Activated CD4-positive, alpha-beta memory T cell treated with anti-CD3 and anti-CD28 coated beads, Interleukin-2, amount 10 ng/mL, durations not matched to agents 7 days and 5 days (primary cell): ENCODE data around the gene APOBR. TPM values are rescaled to one million over a fixed set of nuclear protein-coding genes. Genes with fewer than 3 reads are reported as not detected.
"Not testable (repeated sequence)": the region's sequence is repeated elsewhere in the genome, so short reads cannot be mapped to it uniquely, and the experiment has no call there.

Source experiments
- CTCF ChIA-PET: fragments of 350-600 bp; sonication (Branson Sonifier 250); formaldehyde crosslinking; loops from one replicate; lab custom pipeline; 2021; ENCODE audit warnings: antibody characterized with exemption, inconsistent platforms; lab: Charles Lee
- POLR2A ChIA-PET: fragments of 350-600 bp; sonication (Branson Sonifier 250); formaldehyde crosslinking; loops from one replicate; lab custom pipeline; 2021; ENCODE audit warnings: antibody characterized with exemption; lab: Charles Lee
- DNase-seq: peaks from one replicate; pipeline ENCODE4 v3.0.0-alpha.2; 2020
- H3K27ac Mint-ChIP-seq: one replicate; pipeline ENCODE4 v1.8.0; 2021; ENCODE audit warnings: mild to moderate bottlenecking, mixed read lengths
- H3K27me3 Mint-ChIP-seq: one replicate; pipeline ENCODE4 v1.8.0; 2021; ENCODE audit warnings: mixed read lengths
- H3K36me3 Mint-ChIP-seq: one replicate; pipeline ENCODE4 v1.8.0; 2021; ENCODE audit warnings: low read depth, mixed read lengths
- H3K4me1 Mint-ChIP-seq: one replicate; pipeline ENCODE4 v1.8.0; 2021; ENCODE audit warnings: mixed read lengths
- H3K4me3 Mint-ChIP-seq: one replicate; pipeline ENCODE4 v1.8.0; 2021; ENCODE audit warnings: mild to moderate bottlenecking, mixed read lengths
- H3K9me3 Mint-ChIP-seq: one replicate; pipeline ENCODE4 v1.8.0; 2021; ENCODE audit warnings: mixed read lengths
- total RNA-seq, 2 experiments: library from RNA; stranded (reverse); gene quantifications; one replicate each; pipeline ENCODE4 v1.2.3, GENCODE V29; 2021

Gene APOBR
- total RNA-seq, 2 experiments from 2014 or later, result 20.9 TPM

- H3K27ac Mint-ChIP-seq, result peak overlapping the region; percentile 100
- no peaks in the 10 kb centered on the region for H3K9me3 Mint-ChIP-seq
- H3K4me1 Mint-ChIP-seq, result peaks cover 66% of the 10 kb centered on the region
- H3K27me3 Mint-ChIP-seq, result no peaks in the 10 kb centered on the region
- ChIA-PET POLR2A (interaction anchor here (1.1 to 2.2 kb wide), 5 partner anchors 11 to 215 kb away, joined by 4 to 9 read pairs (median 7); partner anchors contain the start of gene SGF29), CTCF (interaction anchor here (0.7 kb wide), 1 partner anchor 16 kb away, joined by 4 read pairs; no protein-coding TSS in a partner anchor)
- H3K4me3 Mint-ChIP-seq, result peak overlapping the region; percentile 97
- peaks cover 47% of the 10 kb centered on the region for H3K36me3 Mint-ChIP-seq
- no peak for DNase-seq
Observed at GRCh38 chr16:28492511-28492910, 1.9 kb upstream of the APOBR start.

- POLR2A ChIA-PET, result interaction anchor here (0.7 to 2.3 kb wide), 7 partner anchors 12 to 284 kb away, joined by 3 to 14 read pairs (median 6); partner anchors contain the start of genes NPIPB7 and SGF29
- H3K9me3 Mint-ChIP-seq, result no peaks in the 10 kb centered on the region
- CTCF ChIA-PET, result no interaction called here
- DNase-seq, result no peak
- no peaks in the 10 kb centered on the region for H3K27me3 Mint-ChIP-seq
- peak overlapping the region; percentile 97 for H3K4me3 Mint-ChIP-seq
- peaks cover 47% of the 10 kb centered on the region for H3K36me3 Mint-ChIP-seq
- H3K27ac Mint-ChIP-seq, result peak overlapping the region; percentile 98
- H3K4me1 Mint-ChIP-seq, result peaks cover 63% of the 10 kb centered on the region
Observed at GRCh38 chr16:28495098-28495793, 803 bp downstream of the APOBR start.

- H3K4me3 Mint-ChIP-seq, result peak overlapping the region; percentile 97
- H3K27ac Mint-ChIP-seq, result peak overlapping the region; percentile 98
- ChIA-PET CTCF (no interaction called here), POLR2A (interaction anchor here (2.3 kb wide), 2 partner anchors 17 to 58 kb away, joined by 9 to 14 read pairs; partner anchors contain the start of gene SGF29)
- no peak for DNase-seq
- H3K4me1 Mint-ChIP-seq, result peaks cover 65% of the 10 kb centered on the region
- H3K36me3 Mint-ChIP-seq, result peaks cover 48% of the 10 kb centered on the region
- no peaks in the 10 kb centered on the region for H3K27me3 Mint-ChIP-seq
- no peaks in the 10 kb centered on the region for H3K9me3 Mint-ChIP-seq
Observed at GRCh38 chr16:28495795-28496749, 1.6 kb downstream of the APOBR start.

- Mint-ChIP-seq H3K9me3 (no peaks in the 10 kb centered on the region), H3K27ac (peak overlapping the region; percentile 34), H3K4me1 (peaks cover 60% of the 10 kb centered on the region), H3K4me3 (no peak overlapping the region), H3K27me3 (no peaks in the 10 kb centered on the region), H3K36me3 (peaks cover 43% of the 10 kb centered on the region)
- CTCF ChIA-PET, result no interaction called here
- no peak for DNase-seq
- POLR2A ChIA-PET, result no interaction called here
Observed at GRCh38 chr16:28496844-28497243, 2.4 kb downstream of the APOBR start.

GRCh38 chr16:28497386-28497785, 2.9 kb downstream of the APOBR start:
- H3K36me3 Mint-ChIP-seq, result peaks cover 41% of the 10 kb centered on the region
- POLR2A ChIA-PET, result no interaction called here
- peak overlapping the region; percentile 34 for H3K27ac Mint-ChIP-seq
- H3K27me3 Mint-ChIP-seq, result no peaks in the 10 kb centered on the region
- no peak for DNase-seq
- H3K4me1 Mint-ChIP-seq, result peaks cover 56% of the 10 kb centered on the region
- no peaks in the 10 kb centered on the region for H3K9me3 Mint-ChIP-seq
- H3K4me3 Mint-ChIP-seq, result no peak overlapping the region
- CTCF ChIA-PET, result no interaction called here

GRCh38 chr16:28497861-28498599, 3.6 kb downstream of the APOBR start:
- CTCF ChIA-PET, result no interaction called here
- no peaks in the 10 kb centered on the region for H3K9me3 Mint-ChIP-seq
- POLR2A ChIA-PET, result no interaction called here
- H3K27me3 Mint-ChIP-seq, result no peaks in the 10 kb centered on the region
- H3K4me1 Mint-ChIP-seq, result peaks cover 52% of the 10 kb centered on the region
- DNase-seq, result no peak
- H3K4me3 Mint-ChIP-seq, result no peak overlapping the region
- peaks cover 41% of the 10 kb centered on the region for H3K36me3 Mint-ChIP-seq
- no peak overlapping the region for H3K27ac Mint-ChIP-seq

GRCh38 chr16:28498666-28499381, 4.4 kb downstream of the APOBR start:
- H3K4me3 Mint-ChIP-seq, result no peak overlapping the region
- no peaks in the 10 kb centered on the region for H3K27me3 Mint-ChIP-seq
- H3K4me1 Mint-ChIP-seq, result peaks cover 44% of the 10 kb centered on the region
- no peak overlapping the region for H3K27ac Mint-ChIP-seq
- POLR2A ChIA-PET, result interaction anchor here (1.3 kb wide), 1 partner anchor 22 kb away, joined by 3 read pairs; no protein-coding TSS in a partner anchor
- no peak for DNase-seq
- no peaks in the 10 kb centered on the region for H3K9me3 Mint-ChIP-seq
- H3K36me3 Mint-ChIP-seq, result peaks cover 41% of the 10 kb centered on the region
- CTCF ChIA-PET, result no interaction called here

- Mint-ChIP-seq H3K36me3 (peaks cover 38% of the 10 kb centered on the region), H3K4me1 (peaks cover 34% of the 10 kb centered on the region), H3K9me3 (no peaks in the 10 kb centered on the region), H3K4me3 (no peak overlapping the region), H3K27me3 (no peaks in the 10 kb centered on the region), H3K27ac (no peak overlapping the region)
- no peak for DNase-seq
- CTCF ChIA-PET, result no interaction called here
- POLR2A ChIA-PET, result interaction anchor here (1.3 kb wide), 1 partner anchor 21 kb away, joined by 3 read pairs; no protein-coding TSS in a partner anchor
Observed at GRCh38 chr16:28499854-28500253, 5.4 kb downstream of the APOBR start.

- H3K4me3 Mint-ChIP-seq, H3K27me3 Mint-ChIP-seq, POLR2A ChIA-PET, DNase-seq, CTCF ChIA-PET, H3K27ac Mint-ChIP-seq, H3K9me3 Mint-ChIP-seq: not testable (repeated sequence)
- Mint-ChIP-seq H3K36me3 (peaks cover 30% of the 10 kb centered on the region), H3K4me1 (peaks cover 26% of the 10 kb centered on the region)
Observed at GRCh38 chr16:28500476-28501180, 6.2 kb downstream of the APOBR start.

- ChIA-PET CTCF (no interaction called here), POLR2A (no interaction called here)
- H3K9me3 Mint-ChIP-seq, result no peaks in the 10 kb centered on the region
Observed at GRCh38 chr16:28501258-28502232, 7.1 kb downstream of the APOBR start.

GRCh38 chr16:28502290-28502689, 7.8 kb downstream of the APOBR start:
- POLR2A ChIA-PET, result interaction anchor here (2.0 kb wide), 1 partner anchor 8 kb away, joined by 8 read pairs; the partner anchor contains the start of gene APOBR
- H3K4me3 Mint-ChIP-seq, result no peak overlapping the region
- peaks cover 17% of the 10 kb centered on the region for H3K36me3 Mint-ChIP-seq
- CTCF ChIA-PET, result interaction anchor here (1.7 kb wide), 1 partner anchor 8 kb away, joined by 4 read pairs; the partner anchor contains the start of gene APOBR
- no peak for DNase-seq
- H3K27me3 Mint-ChIP-seq, result peaks cover 11% of the 10 kb centered on the region
- peaks cover 17% of the 10 kb centered on the region for H3K4me1 Mint-ChIP-seq
- H3K27ac Mint-ChIP-seq, result no peak overlapping the region
- no peaks in the 10 kb centered on the region for H3K9me3 Mint-ChIP-seq

More at GRCh38 chr16:28501258-28502232, 7.1 kb downstream of the APOBR start:
- Mint-ChIP-seq H3K4me1 (peaks cover 20% of the 10 kb centered on the region), H3K4me3 (no peak overlapping the region), H3K27ac (no peak overlapping the region), H3K27me3 (peaks cover 8% of the 10 kb centered on the region), H3K36me3 (peaks cover 24% of the 10 kb centered on the region)
- no peak for DNase-seq
